Measurements from ENCODE around the gene SFSWAP.
"Not testable (repeated sequence)": the region's sequence is repeated elsewhere in the genome, so short reads cannot be mapped to it uniquely, and the experiment has no call there.

Gene SFSWAP

GRCh38 chr12:131672311-131672940, 38.5 kb upstream of the SFSWAP start:
- CTCF ChIA-PET: no interaction called here
- no peak for TF ChIP-seq CTCF (conservative IDR thresholded peaks at IDR 0.05; ENCODE audit: low read depth)
- POLR2A ChIA-PET (ENCODE audit: low non-redundant PET): no interaction called here

GRCh38 chr12:131672941-131673887, 37.7 kb upstream of the SFSWAP start:
- no peak for TF ChIP-seq CTCF (conservative IDR thresholded peaks at IDR 0.05; ENCODE audit: low read depth)
- ChIA-PET CTCF (no interaction called here), POLR2A (ENCODE audit: low non-redundant PET) (no interaction called here)
- DNase-seq (ENCODE audit: low spot score): no peak
- H3K27ac ChIP-seq: no peak overlapping the region

More at GRCh38 chr12:131672311-131672940, 38.5 kb upstream of the SFSWAP start:
- DNase-seq (ENCODE audit: low spot score): no peak
- H3K27ac ChIP-seq: no peak overlapping the region

GRCh38 chr12:131673888-131674257, 37.0 kb upstream of the SFSWAP start:
- H3K27ac ChIP-seq: no peak overlapping the region
- no peak for TF ChIP-seq CTCF (conservative IDR thresholded peaks at IDR 0.05; ENCODE audit: low read depth)
- DNase-seq (ENCODE audit: low spot score): peak; percentile 20
- CTCF ChIA-PET: no interaction called here
- POLR2A ChIA-PET (ENCODE audit: low non-redundant PET): no interaction called here

- no peak overlapping the region for H3K27ac ChIP-seq
- POLR2A ChIA-PET (ENCODE audit: low non-redundant PET): no interaction called here
- no peak for DNase-seq (ENCODE audit: low spot score)
- no peak for TF ChIP-seq CTCF (conservative IDR thresholded peaks at IDR 0.05; ENCODE audit: low read depth)
- CTCF ChIA-PET: no interaction called here
Measured at GRCh38 chr12:131674373-131674772, 36.5 kb upstream of the SFSWAP start.

- no peak for TF ChIP-seq CTCF (conservative IDR thresholded peaks at IDR 0.05; ENCODE audit: low read depth)
- ChIA-PET POLR2A (ENCODE audit: low non-redundant PET) (no interaction called here), CTCF (no interaction called here)
- DNase-seq (ENCODE audit: low spot score): no peak
- H3K27ac ChIP-seq: no peak overlapping the region
Measured at GRCh38 chr12:131675126-131676080, 35.5 kb upstream of the SFSWAP start.

- ChIA-PET CTCF (no interaction called here), POLR2A (ENCODE audit: low non-redundant PET) (no interaction called here)
- H3K27ac ChIP-seq: no peak overlapping the region
- TF ChIP-seq CTCF (conservative IDR thresholded peaks at IDR 0.05; ENCODE audit: low read depth): no peak
- no peak for DNase-seq (ENCODE audit: low spot score)
Measured at GRCh38 chr12:131676544-131676943, 34.3 kb upstream of the SFSWAP start.

- DNase-seq (ENCODE audit: low spot score); CTCF ChIA-PET; H3K27ac ChIP-seq; POLR2A ChIA-PET (ENCODE audit: low non-redundant PET): not testable (repeated sequence)
Measured at GRCh38 chr12:131677067-131677466, 33.8 kb upstream of the SFSWAP start.
